DMS 273 (cell line): ENCODE measurements around the gene CLASP1.
"Not testable (repeated sequence)": the region's sequence is repeated elsewhere in the genome, so short reads cannot be mapped to it uniquely, and the experiment has no call there.

ENCODE experiments used
- DNase-seq: peaks from one replicate; lab custom pipeline; 2025; ENCODE audit not compliant: unreplicated experiment; lab: John Stamatoyannopoulos, UW

The CLASP1 gene

GRCh38 chr2:121386102-121386501 is 263.2 kb downstream of the CLASP1 start:
- DNase-seq, result no peak

GRCh38 chr2:121382744-121383143 is 266.5 kb downstream of the CLASP1 start:
- DNase-seq, result no peak

- DNase-seq, result no peak
These were observed 271.6 kb downstream of the CLASP1 start for GRCh38 chr2:121377646-121378045.

- DNase-seq, result no peak
These were observed 272.6 kb downstream of the CLASP1 start for GRCh38 chr2:121376535-121377250.

GRCh38 chr2:121375621-121376159 is 273.6 kb downstream of the CLASP1 start:
- no peak for DNase-seq

GRCh38 chr2:121374412-121375075 is 274.7 kb downstream of the CLASP1 start:
- DNase-seq, result not testable (repeated sequence)

GRCh38 chr2:121372721-121373353 is 276.4 kb downstream of the CLASP1 start:
- no peak for DNase-seq

- DNase-seq, result no peak
These were observed 277.2 kb downstream of the CLASP1 start for GRCh38 chr2:121372082-121372481.

- no peak for DNase-seq
These were observed 280.4 kb downstream of the CLASP1 start for GRCh38 chr2:121368836-121369235.

- DNase-seq, result no peak
These were observed 281.1 kb downstream of the CLASP1 start for GRCh38 chr2:121368155-121368554.

- DNase-seq, result no peak
These were observed 281.9 kb downstream of the CLASP1 start for GRCh38 chr2:121367246-121367900.

GRCh38 chr2:121366040-121366439 is 283.2 kb downstream of the CLASP1 start:
- DNase-seq, result no peak

GRCh38 chr2:121365061-121365460 is 284.2 kb downstream of the CLASP1 start:
- DNase-seq, result no peak

- no peak for DNase-seq
These were observed 285.4 kb downstream of the CLASP1 start for GRCh38 chr2:121363632-121364420.

GRCh38 chr2:121362774-121363173 is 286.5 kb downstream of the CLASP1 start:
- no peak for DNase-seq

- DNase-seq, result no peak
These were observed 287.0 kb downstream of the CLASP1 start for GRCh38 chr2:121362226-121362625.

- no peak for DNase-seq
These were observed 288.5 kb downstream of the CLASP1 start for GRCh38 chr2:121360566-121361300.

GRCh38 chr2:121359716-121360565 is 289.3 kb downstream of the CLASP1 start:
- no peak for DNase-seq

- no peak for DNase-seq
These were observed 290.1 kb downstream of the CLASP1 start for GRCh38 chr2:121359170-121359569.
